ENCODE data around the gene TOMM20.
"Not testable (repeated sequence)": the region's sequence is repeated elsewhere in the genome, so short reads cannot be mapped to it uniquely, and the experiment has no call there.

- TF ChIP-seq CTCF (conservative IDR thresholded peaks at IDR 0.05 in 1 of 2, IDR thresholded peaks at IDR 0.05 in 1 of 2; ENCODE audit: low read depth in 1 of 2, low read length in 2 of 2); EZH2 (IDR thresholded peaks at IDR 0.05; ENCODE audit: low read length, missing control alignments): not testable (repeated sequence)
Measured at GRCh38 chr1:235159930-235160329, 31.3 kb upstream of the TOMM20 start.
